ENCODE data around the gene PHLPP2. TPM values are rescaled to one million over a fixed set of nuclear protein-coding genes. Genes with fewer than 3 reads are reported as not detected.
"Not testable (repeated sequence)": the region's sequence is repeated elsewhere in the genome, so short reads cannot be mapped to it uniquely, and the experiment has no call there.

The PHLPP2 gene
- total RNA-seq, 1 experiment from 2014 or later, result 10.5 TPM

GRCh38 chr16:71609066-71609465, 115.4 kb downstream of the PHLPP2 start:
- POLR2A ChIA-PET, result no interaction called here
- Mint-ChIP-seq H3K9me3 (ENCODE audit: unreplicated experiment) (no peaks in the 10 kb centered on the region), H3K36me3 (ENCODE audit: insufficient read depth, unreplicated experiment) (no peaks in the 10 kb centered on the region), H3K27ac (ENCODE audit: low read depth, unreplicated experiment) (no peak overlapping the region), H3K4me1 (ENCODE audit: insufficient read depth, unreplicated experiment) (no peaks in the 10 kb centered on the region), H3K27me3 (ENCODE audit: insufficient read depth, unreplicated experiment) (no peaks in the 10 kb centered on the region), H3K4me3 (ENCODE audit: unreplicated experiment) (no peak overlapping the region)
- no peak for DNase-seq (ENCODE audit: unreplicated experiment)
- intact Hi-C loops (cut with micrococcal nuclease), result no loop called here
- CTCF ChIA-PET, result interaction anchor here (0.6 to 3.3 kb wide), 7 partner anchors 16 to 196 kb away, joined by 3 to 50 read pairs (median 5); partner anchors contain the start of gene CHST4
- no peak for TF ChIP-seq CTCF (IDR thresholded peaks at IDR 0.05; ENCODE audit: unreplicated experiment)
- no TSS peak for BruUV-seq (replicated peaks)

GRCh38 chr16:71600822-71601221, 123.7 kb downstream of the PHLPP2 start:
- no peak for DNase-seq (ENCODE audit: unreplicated experiment)
- Mint-ChIP-seq H3K4me1 (ENCODE audit: insufficient read depth, unreplicated experiment) (no peaks in the 10 kb centered on the region), H3K4me3 (ENCODE audit: unreplicated experiment) (no peak overlapping the region), H3K27me3 (ENCODE audit: insufficient read depth, unreplicated experiment) (peaks cover 24% of the 10 kb centered on the region), H3K36me3 (ENCODE audit: insufficient read depth, unreplicated experiment) (no peaks in the 10 kb centered on the region), H3K9me3 (ENCODE audit: unreplicated experiment) (no peaks in the 10 kb centered on the region), H3K27ac (ENCODE audit: low read depth, unreplicated experiment) (no peak overlapping the region)
- CTCF ChIA-PET, result interaction anchor here (5.2 kb wide), 1 partner anchor 10 kb away, joined by 25 read pairs; no protein-coding TSS in a partner anchor
- BruUV-seq (replicated peaks), result no TSS peak
- POLR2A ChIA-PET, result no interaction called here
- no peak for TF ChIP-seq CTCF (IDR thresholded peaks at IDR 0.05; ENCODE audit: unreplicated experiment)
- intact Hi-C loops (cut with micrococcal nuclease), result no loop called here

- intact Hi-C loops (cut with micrococcal nuclease); DNase-seq (ENCODE audit: unreplicated experiment); H3K9me3 Mint-ChIP-seq (ENCODE audit: unreplicated experiment); H3K36me3 Mint-ChIP-seq (ENCODE audit: insufficient read depth, unreplicated experiment); POLR2A ChIA-PET; H3K27ac Mint-ChIP-seq (ENCODE audit: low read depth, unreplicated experiment); H3K4me1 Mint-ChIP-seq (ENCODE audit: insufficient read depth, unreplicated experiment); BruUV-seq (replicated peaks); H3K4me3 Mint-ChIP-seq (ENCODE audit: unreplicated experiment): not testable (repeated sequence)
- CTCF ChIA-PET, result interaction anchor here (5.2 kb wide), 1 partner anchor 13 kb away, joined by 25 read pairs; no protein-coding TSS in a partner anchor
- peaks cover 30% of the 10 kb centered on the region for H3K27me3 Mint-ChIP-seq (ENCODE audit: insufficient read depth, unreplicated experiment)
Measured at GRCh38 chr16:71598426-71598825, 126.1 kb downstream of the PHLPP2 start.

- not testable (repeated sequence) for H3K4me3 Mint-ChIP-seq (ENCODE audit: unreplicated experiment)
Measured at GRCh38 chr16:71595340-71595826, 129.1 kb downstream of the PHLPP2 start.

More at GRCh38 chr16:71595340-71595826, 129.1 kb downstream of the PHLPP2 start:
- BruUV-seq (replicated peaks); H3K4me1 Mint-ChIP-seq (ENCODE audit: insufficient read depth, unreplicated experiment); H3K27ac Mint-ChIP-seq (ENCODE audit: low read depth, unreplicated experiment); DNase-seq (ENCODE audit: unreplicated experiment); POLR2A ChIA-PET; intact Hi-C loops (cut with micrococcal nuclease); H3K36me3 Mint-ChIP-seq (ENCODE audit: insufficient read depth, unreplicated experiment); H3K9me3 Mint-ChIP-seq (ENCODE audit: unreplicated experiment): not testable (repeated sequence)
- peaks cover 58% of the 10 kb centered on the region for H3K27me3 Mint-ChIP-seq (ENCODE audit: insufficient read depth, unreplicated experiment)
- CTCF ChIA-PET, result interaction anchor here (1.4 to 5.2 kb wide), 3 partner anchors 15 to 183 kb away, joined by 4 to 25 read pairs (median 6); no protein-coding TSS in a partner anchor

Other genes with a start within 250 kb of the PHLPP2 start
- 4.1 and 4.6 TPM in 2 replicates for gene ZNF19, start 235.4 kb downstream of the PHLPP2 start, total RNA-seq (2022)
- 0.14 TPM in 1 of 2 replicates, not detected in the other for gene CHST4, start 198.3 kb downstream of the PHLPP2 start, total RNA-seq (2022)
- gene TAT, start 147.6 kb downstream of the PHLPP2 start, total RNA-seq (2022), result not detected in 2 replicates
- 1.1 and 1.3 TPM in 2 replicates for gene MARVELD3, start 98.5 kb downstream of the PHLPP2 start, total RNA-seq (2022)
- 99.5 and 100 TPM in 2 replicates for gene AP1G1, start 84.1 kb upstream of the PHLPP2 start, total RNA-seq (2022)
- gene ATXN1L, start 121.3 kb upstream of the PHLPP2 start, total RNA-seq (2022), result 18.2 and 20.4 TPM in 2 replicates
- 3.4 and 4.4 TPM in 2 replicates for gene ZNF821, start 159.5 kb upstream of the PHLPP2 start, total RNA-seq (2022)
- 127 TPM in 2 replicates for gene IST1, start 170.8 kb upstream of the PHLPP2 start, total RNA-seq (2022)

Measured in MCF 10A (cell line).